IMR-90 (cell line): ENCODE measurements around the gene MAP2K5. TPM values are rescaled to one million over a fixed set of nuclear protein-coding genes. Genes with fewer than 3 reads are reported as not detected.

Experiments used
- ATAC-seq: fragments of 200-7000 bp; cut with Tn5 transposase; 2 replicates; pipeline ENCODE4 v1.9.1; 2020; ENCODE audit warnings: low read depth, mild to moderate bottlenecking, moderate library complexity
- BruUV-seq: library from RNA; stranded (reverse); fragments of 400-500 nt; replicated peaks from 2 replicates; lab custom pipeline; 2021; lab: Mats Ljungman, UMichigan
- CTCF ChIA-PET: fragments of 300-600 bp; formaldehyde crosslinking; extraction: SDS; loops from one replicate; lab custom pipeline; 2021; ENCODE audit warnings: antibody characterized with exemption; lab: Yijun Ruan, JAX
- POLR2A ChIA-PET: fragments of 300-600 bp; sonication (Branson Sonifier 250); formaldehyde crosslinking; loops from one replicate; lab custom pipeline; 2022; ENCODE audit warnings: antibody characterized with exemption; ENCODE audit not compliant: unreplicated experiment; lab: Charles Lee
- DNase-seq: peaks from one replicate; pipeline ENCODE4 v3.0.0; 2013
- H2AFZ ChIP-seq: replicated peaks from 2 replicates; pipeline ENCODE3; 2013; ENCODE audit warnings: low read length, mild to moderate bottlenecking; ENCODE audit not compliant: poor library complexity
- H2AK5ac ChIP-seq: 2 replicates; pipeline ENCODE4 v1.6.1; 2013; ENCODE audit warnings: low read depth, low read length, inconsistent platforms
- H2AK9ac ChIP-seq: replicated peaks from 2 replicates; pipeline ENCODE3; 2013; ENCODE audit warnings: mild to moderate bottlenecking, low read depth, low read length, moderate library complexity; ENCODE audit not compliant: poor library complexity
- H2BK120ac ChIP-seq: 2 replicates; pipeline ENCODE4 v1.6.1; 2013; ENCODE audit warnings: low read depth, low read length, inconsistent platforms
- H2BK15ac ChIP-seq: 3 replicates; pipeline ENCODE4 v1.6.1; 2013; ENCODE audit warnings: low read depth, low read length, inconsistent platforms
- H2BK20ac ChIP-seq: 2 replicates; pipeline ENCODE4 v1.6.1; 2013; ENCODE audit warnings: low read depth, mild to moderate bottlenecking, inconsistent platforms, low read length, moderate library complexity
- H2BK5ac ChIP-seq: 2 replicates; pipeline ENCODE4 v1.6.1; 2013; ENCODE audit warnings: mild to moderate bottlenecking, low read depth, low read length, inconsistent platforms; ENCODE audit not compliant: poor library complexity, severe bottlenecking
- H3K14ac ChIP-seq: replicated peaks from 2 replicates; pipeline ENCODE4 v1.6.1; 2013; ENCODE audit warnings: low read depth, low read length, inconsistent platforms
- H3K18ac ChIP-seq: 2 replicates; pipeline ENCODE4 v1.6.1; 2013; ENCODE audit warnings: low read depth, low read length, control low read depth
- H3K23ac ChIP-seq: 2 replicates; pipeline ENCODE4 v1.6.1; 2013; ENCODE audit warnings: low read depth, low read length, inconsistent platforms
- H3K27ac ChIP-seq: 2 replicates; pipeline ENCODE4 v1.5.1; 2013; ENCODE audit warnings: mild to moderate bottlenecking, control low read depth, low read length; ENCODE audit not compliant: insufficient read depth
- H3K27me3 ChIP-seq: 2 replicates; pipeline ENCODE4 v1.6.1; 2013; ENCODE audit warnings: low read length; ENCODE audit not compliant: control insufficient read depth, insufficient read depth
- H3K36me3 ChIP-seq: 2 replicates; pipeline ENCODE4 v1.6.1; 2013; ENCODE audit warnings: low read length, mixed read lengths; ENCODE audit not compliant: control insufficient read depth, insufficient read depth
- H3K4ac ChIP-seq: 2 replicates; pipeline ENCODE4 v1.6.1; 2013; ENCODE audit warnings: low read depth, low read length, inconsistent platforms
- H3K4me1 ChIP-seq: 2 replicates; pipeline ENCODE4 v1.6.1; 2013; ENCODE audit warnings: low read length, mixed read lengths; ENCODE audit not compliant: control insufficient read depth, insufficient read depth
- H3K4me2 ChIP-seq: 2 replicates; pipeline ENCODE4 v1.6.1; 2013; ENCODE audit warnings: low read depth, mild to moderate bottlenecking, control low read depth, low read length, moderate library complexity
- H3K4me3 ChIP-seq: 2 replicates; pipeline ENCODE4 v1.5.1; 2013; ENCODE audit warnings: low read depth, mild to moderate bottlenecking, control low read depth, low read length, moderate library complexity; ENCODE audit not compliant: insufficient read depth
- H3K56ac ChIP-seq: 2 replicates; pipeline ENCODE4 v1.6.1; 2013; ENCODE audit warnings: low read length, inconsistent platforms; ENCODE audit not compliant: insufficient read depth; ENCODE audit errors: extremely low read depth
- H3K79me1 ChIP-seq, 2 experiments: 2 replicates each; pipeline ENCODE4 v1.6.1; 2013; ENCODE audit warnings: low read length in 2 of 2, inconsistent platforms in 1 of 2, low read depth in 1 of 2
- H3K9ac ChIP-seq: 2 replicates; pipeline ENCODE4 v1.6.1; 2013; ENCODE audit warnings: low read depth, low read length, control low read depth
- H3K9me1 ChIP-seq: 2 replicates; pipeline ENCODE4 v1.6.1; 2013; ENCODE audit warnings: low read length, inconsistent platforms; ENCODE audit not compliant: insufficient read depth
- H3K9me3 ChIP-seq: 2 replicates; pipeline ENCODE4 v1.6.1; 2013; ENCODE audit warnings: low read length; ENCODE audit not compliant: control insufficient read depth, insufficient read depth
- H4K20me1 ChIP-seq: 2 replicates; pipeline ENCODE4 v1.6.1; 2013; ENCODE audit warnings: low read length, inconsistent platforms; ENCODE audit not compliant: insufficient read depth
- H4K5ac ChIP-seq: 2 replicates; pipeline ENCODE4 v1.6.1; 2013; ENCODE audit warnings: mild to moderate bottlenecking, low read depth, low read length, control low read depth
- H4K8ac ChIP-seq, 2 experiments: 2 replicates each; pipeline ENCODE4 v1.6.1; 2013; ENCODE audit warnings: low read depth in 2 of 2, low read length in 2 of 2, control low read depth in 1 of 2, inconsistent platforms in 1 of 2
- H4K91ac ChIP-seq: 2 replicates; pipeline ENCODE4 v1.6.1; 2013; ENCODE audit warnings: low read depth, low read length, inconsistent platforms; ENCODE audit not compliant: insufficient read depth
- BHLHE40 ChIP-seq: fragments of 150-350 bp; IDR thresholded peaks from 2 replicates; pipeline ENCODE4 v1.6.1; 2016; ENCODE audit warnings: mild to moderate bottlenecking, low read depth, low read length
- CEBPB ChIP-seq: IDR thresholded peaks from 2 replicates; pipeline ENCODE4 v1.6.1; 2012; ENCODE audit warnings: low read depth, low read length, improper control_type of control experiment
- CHD1 ChIP-seq: IDR thresholded peaks from 2 replicates; pipeline ENCODE4 v1.6.1; 2012; ENCODE audit warnings: low read depth, low read length, improper control_type of control experiment
- CTCF ChIP-seq: conservative IDR thresholded peaks from 2 replicates; pipeline ENCODE4 v1.5.1; 2012; ENCODE audit warnings: mild to moderate bottlenecking, low read depth, low read length, improper control_type of control experiment
- ELK1 ChIP-seq: fragments of 150-350 bp; IDR thresholded peaks from 2 replicates; pipeline ENCODE4 v1.6.1; 2016; ENCODE audit warnings: low read depth, mild to moderate bottlenecking, low read length, moderate library complexity, borderline replicate concordance
- MAZ ChIP-seq: IDR thresholded peaks from 2 replicates; pipeline ENCODE4 v1.6.1; 2012; ENCODE audit warnings: low read depth, mild to moderate bottlenecking, low read length, improper control_type of control experiment, moderate library complexity, borderline replicate concordance
- MXI1 ChIP-seq: IDR thresholded peaks from 2 replicates; pipeline ENCODE4 v1.6.1; 2012; ENCODE audit warnings: low read depth, mild to moderate bottlenecking, low read length, moderate library complexity, borderline replicate concordance
- NFE2L2 ChIP-seq: fragments of 150-350 bp; IDR thresholded peaks from 2 replicates; pipeline ENCODE4 v1.6.1; 2016; ENCODE audit warnings: low read depth, mild to moderate bottlenecking, low read length
- SMC3 ChIP-seq: fragments of 150-350 bp; IDR thresholded peaks from 2 replicates; pipeline ENCODE4 v1.6.1; 2016; ENCODE audit warnings: low read depth, mild to moderate bottlenecking, antibody characterized with exemption, low read length, moderate library complexity
- WGBS, 2 experiments: methylation state at CpG; one replicate each; pipeline versions ENCODE4 v1.1.5 to v1.1.7; 2013; ENCODE audit warnings: missing lambda C conversion rate in 2 of 2; ENCODE audit not compliant: insufficient read length in 1 of 2; ENCODE audit errors: extremely low coverage in 2 of 2; 5-methylcytosine and 5-hydroxymethylcytosine counted together
- dilution Hi-C: fragments of 300-500 bp; cut with HindIII; formaldehyde crosslinking; loops from one replicate; pipeline ENCODE4 v1.14.3; 2018; ENCODE audit warnings: low sequenced_read_pairs; ENCODE audit not compliant: unreplicated experiment
- in situ Hi-C: fragments of 300-500 bp; cut with MboI; formaldehyde crosslinking; loops from 3 replicates; pipeline ENCODE4 v1.14.3; 2019; ENCODE audit warnings: low sequenced_read_pairs, inconsistent platforms, mixed read lengths
- intact Hi-C: fragments of 100-400 bp; cut with micrococcal nuclease; formaldehyde crosslinking; loops from 2 replicates; pipeline ENCODE4 v1.10.0; 2022
- polyA plus RNA-seq, 3 experiments: library from polyadenylated mRNA; depleted of rRNA; stranded (reverse); fragments of >200 nt; gene quantifications; 2 replicates each; pipeline ENCODE4 v1.2.3, GENCODE V29; 2012; ENCODE audit warnings: low replicate concordance in 1 of 3
- total RNA-seq: library from RNA; depleted of rRNA; stranded (reverse); fragments of >200 nt; gene quantifications from 2 replicates; pipeline ENCODE4 v1.2.3, GENCODE V29; 2012

MAP2K5 gene
- total and polyA plus RNA-seq, 2 of the 4 experiments (the other 2 are of a cell fraction) = 1.6 to 6.1 TPM

GRCh38 chr15:67815036-67815592 lies 272.6 kb downstream of the MAP2K5 start:
- no peak for ATAC-seq
- H4K91ac ChIP-seq = no peak overlapping the region
- H3K56ac ChIP-seq = no peak overlapping the region
- H4K5ac ChIP-seq = no peak overlapping the region
- no peaks in the 10 kb centered on the region for H3K9me1 ChIP-seq
- peaks cover 7% of the 10 kb centered on the region; the same call in 1 of the 2 replicates for H3K9me3 ChIP-seq
- dilution Hi-C loops = no loop called here
- H3K4me1 ChIP-seq = no peaks in the 10 kb centered on the region
- H3K79me1 ChIP-seq = no peaks in the 10 kb centered on the region; a peak in 1 of 4 replicates
- H4K8ac ChIP-seq = no peak overlapping the region
- CTCF ChIA-PET = no interaction called here
- H3K4ac ChIP-seq = no peak overlapping the region
- H3K18ac ChIP-seq = no peak overlapping the region
- H2BK5ac ChIP-seq = no peak overlapping the region
- WGBS, 2 experiments = 86% methylated on average over 1 of the region's 5 CpGs; no CpG with 5 or more reads in 1 of the 2 experiments
- H3K36me3 ChIP-seq = no peaks in the 10 kb centered on the region
- H3K4me3 ChIP-seq = no peak overlapping the region
- in situ Hi-C loops = no loop called here
- H3K4me2 ChIP-seq = no peak overlapping the region
- no peak overlapping the region for H2AK5ac ChIP-seq
- POLR2A ChIA-PET = no interaction called here
- intact Hi-C loops = no loop called here
- no peak overlapping the region for H3K14ac ChIP-seq
- no TSS peak for BruUV-seq
- no peak overlapping the region for H3K27ac ChIP-seq
- H3K27me3 ChIP-seq = peaks cover 47% of the 10 kb centered on the region
- no peak overlapping the region for H3K23ac ChIP-seq
- no peak overlapping the region for H2AK9ac ChIP-seq
- no peaks in the 10 kb centered on the region for H4K20me1 ChIP-seq
- H2BK15ac ChIP-seq = no peak overlapping the region
- TF ChIP-seq MAZ = no peak
- no peak for TF ChIP-seq CEBPB
- no peak for TF ChIP-seq BHLHE40
- no peak for TF ChIP-seq SMC3
- no peak for TF ChIP-seq ELK1
- TF ChIP-seq CTCF = no peak
- no peak for TF ChIP-seq MXI1
- no peak for TF ChIP-seq CHD1
- no peak for TF ChIP-seq NFE2L2
- H2BK120ac ChIP-seq = no peak overlapping the region
- no peak overlapping the region for H2BK20ac ChIP-seq
- no peak for DNase-seq
- no peak overlapping the region for H3K9ac ChIP-seq
- no peak overlapping the region for H2AFZ ChIP-seq
